Measurements from ENCODE around the gene TMEM263. TPM values are rescaled to one million over a fixed set of nuclear protein-coding genes. Genes with fewer than 3 reads are reported as not detected.

Gene TMEM263
- total and polyA plus RNA-seq, 2 of the 13 experiments (the other 11 are each of a cell fraction or from before 2014, with no cell fraction given) = 25.9 to 58.6 TPM

DNA sequence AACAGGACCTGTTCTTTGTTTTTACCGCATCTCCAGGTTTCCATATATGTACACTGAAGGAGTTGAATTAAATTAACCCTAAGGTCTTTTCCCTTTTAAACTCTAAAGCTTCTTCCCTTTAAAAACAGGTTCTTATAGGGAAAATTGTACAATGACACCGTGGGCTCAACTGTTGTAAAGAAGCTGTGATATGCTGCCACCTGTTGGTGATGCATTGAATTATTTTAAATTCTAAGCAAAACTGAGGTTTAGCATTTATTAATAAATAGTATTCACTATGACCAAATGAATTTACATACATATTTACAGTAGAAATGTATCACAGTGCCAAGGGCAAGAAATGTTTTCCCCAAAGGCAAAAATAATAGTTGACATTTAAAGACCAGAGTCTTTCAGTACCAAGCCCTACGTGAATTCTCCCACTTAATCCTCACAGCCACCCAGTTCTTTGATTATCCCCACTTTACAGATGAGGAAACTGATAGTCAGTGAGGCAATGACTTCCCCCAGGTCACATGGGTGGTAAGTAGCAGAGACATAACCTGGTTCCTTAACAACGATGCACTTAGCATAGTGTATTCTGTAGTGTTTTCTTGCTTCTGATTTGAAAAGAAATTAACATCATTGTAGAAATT is 35.7 kb upstream of the TMEM263 start:
- Histone ChIP-seq H3K36me3 (replicated peaks in 1 of 2; ENCODE audit: control insufficient read depth in 1 of 2, insufficient read depth in 2 of 2, low read length in 2 of 2) (no peaks in the 10 kb centered on the region), H3K79me2 (ENCODE audit: insufficient read depth, low read length) (no peaks in the 10 kb centered on the region), H3K4me3 (replicated peaks in 1 of 3; ENCODE audit: insufficient read depth in 1 of 3, low read depth in 2 of 3, low read length in 3 of 3) (no peak overlapping the region), H3K4me1 (ENCODE audit: insufficient read depth, low read length) (no peaks in the 10 kb centered on the region), H3K4me2 (ENCODE audit: low read depth, low read length) (no peak overlapping the region), H3K9ac (ENCODE audit: insufficient read depth, low read depth, low read length) (no peak overlapping the region), H3K27ac (ENCODE audit: extremely low read length, insufficient read depth, low read length) (no peak overlapping the region), H4K20me1 (ENCODE audit: insufficient read depth, low read length) (no peaks in the 10 kb centered on the region), H3K9me3 (ENCODE audit: low read length) (no peaks in the 10 kb centered on the region; the same call in 1 of the 2 replicates), H3K27me3 (ENCODE audit: control insufficient read depth in 1 of 2, insufficient read depth in 2 of 2, low read length in 2 of 2) (no peaks in the 10 kb centered on the region; a peak in 1 of 5 replicates), H2AFZ (ENCODE audit: low read length) (no peak overlapping the region)
- no TSS peak for BruUV-seq (replicated peaks)
- ChIA-PET POLR2A (interaction anchor here (2.2 kb wide), 1 partner anchor 562 kb away, joined by 13 read pairs; the partner anchor contains the start of gene POLR3B), CTCF (ENCODE audit: low intra/inter-chr PET ratio, low total read pairs) (interaction anchor here (0.9 to 3.2 kb wide), 5 partner anchors 36 to 562 kb away, joined by 3 to 31 read pairs (median 4); partner anchors contain the start of gene POLR3B)
- in situ Hi-C loops (cut with HindIII; ENCODE audit: extremely low pct_ligation_motif_present, low pct_unique_long_range_greater_than_20kb) = loop anchor here (5.0 kb wide), 1 partner anchor 533 kb away; no protein-coding TSS in a partner anchor
- intact Hi-C loops (cut with micrococcal nuclease; ENCODE audit: unreplicated experiment) = loop anchor here (2.0 to 5.0 kb wide), 4 partner anchors 79 to 693 kb away; no protein-coding TSS in a partner anchor
- DNase-seq (ENCODE audit: low spot score) (peak; percentile 28), ATAC-seq (no peak), FAIRE-seq (peak; percentile 48)
- 17% methylated on average over 4 of the region's 4 CpGs for WGBS (ENCODE audit: low lambda C conversion rate)
- no peak for TF ChIP-seq ZNF44 (CRISPR knock-in tag; IDR thresholded peaks at IDR 0.05)
- TF ChIP-seq LCORL (IDR thresholded peaks at IDR 0.05) = no peak
- TF ChIP-seq LCORL (CRISPR knock-in tag; IDR thresholded peaks at IDR 0.05) = no peak
- TF ChIP-seq, protein P1, sequence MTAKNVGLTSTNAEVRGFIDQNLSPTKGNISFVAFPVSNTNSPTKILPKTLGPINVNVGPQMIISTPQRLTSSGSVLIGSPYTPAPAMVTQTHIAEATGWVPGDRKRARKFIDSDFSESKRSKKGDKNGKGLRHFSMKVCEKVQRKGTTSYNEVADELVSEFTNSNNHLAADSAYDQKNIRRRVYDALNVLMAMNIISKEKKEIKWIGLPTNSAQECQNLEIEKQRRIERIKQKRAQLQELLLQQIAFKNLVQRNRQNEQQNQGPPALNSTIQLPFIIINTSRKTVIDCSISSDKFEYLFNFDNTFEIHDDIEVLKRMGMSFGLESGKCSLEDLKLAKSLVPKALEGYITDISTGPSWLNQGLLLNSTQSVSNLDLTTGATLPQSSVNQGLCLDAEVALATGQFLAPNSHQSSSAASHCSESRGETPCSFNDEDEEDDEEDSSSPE (CRISPR knock-in tag; IDR thresholded peaks at IDR 0.05) = no peak
- TF ChIP-seq ZNF619 (CRISPR knock-in tag; IDR thresholded peaks at IDR 0.05) = no peak
- TF ChIP-seq ZNF451 (CRISPR knock-in tag; IDR thresholded peaks at IDR 0.05) = no peak
- TF ChIP-seq, protein P2, sequence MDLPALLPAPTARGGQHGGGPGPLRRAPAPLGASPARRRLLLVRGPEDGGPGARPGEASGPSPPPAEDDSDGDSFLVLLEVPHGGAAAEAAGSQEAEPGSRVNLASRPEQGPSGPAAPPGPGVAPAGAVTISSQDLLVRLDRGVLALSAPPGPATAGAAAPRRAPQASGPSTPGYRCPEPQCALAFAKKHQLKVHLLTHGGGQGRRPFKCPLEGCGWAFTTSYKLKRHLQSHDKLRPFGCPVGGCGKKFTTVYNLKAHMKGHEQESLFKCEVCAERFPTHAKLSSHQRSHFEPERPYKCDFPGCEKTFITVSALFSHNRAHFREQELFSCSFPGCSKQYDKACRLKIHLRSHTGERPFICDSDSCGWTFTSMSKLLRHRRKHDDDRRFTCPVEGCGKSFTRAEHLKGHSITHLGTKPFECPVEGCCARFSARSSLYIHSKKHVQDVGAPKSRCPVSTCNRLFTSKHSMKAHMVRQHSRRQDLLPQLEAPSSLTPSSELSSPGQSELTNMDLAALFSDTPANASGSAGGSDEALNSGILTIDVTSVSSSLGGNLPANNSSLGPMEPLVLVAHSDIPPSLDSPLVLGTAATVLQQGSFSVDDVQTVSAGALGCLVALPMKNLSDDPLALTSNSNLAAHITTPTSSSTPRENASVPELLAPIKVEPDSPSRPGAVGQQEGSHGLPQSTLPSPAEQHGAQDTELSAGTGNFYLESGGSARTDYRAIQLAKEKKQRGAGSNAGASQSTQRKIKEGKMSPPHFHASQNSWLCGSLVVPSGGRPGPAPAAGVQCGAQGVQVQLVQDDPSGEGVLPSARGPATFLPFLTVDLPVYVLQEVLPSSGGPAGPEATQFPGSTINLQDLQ (CRISPR knock-in tag; IDR thresholded peaks at IDR 0.05) = no peak
- TF ChIP-seq HINFP (CRISPR knock-in tag; IDR thresholded peaks at IDR 0.05; ENCODE audit: low read depth) = no peak
- TF ChIP-seq FOXO1 (CRISPR knock-in tag; IDR thresholded peaks at IDR 0.05) = no peak
- no peak for TF ChIP-seq CBX1 (IDR thresholded peaks at IDR 0.05; ENCODE audit: low read depth)
- no peak for TF ChIP-seq SMAD9 (CRISPR knock-in tag; IDR thresholded peaks at IDR 0.05)
- no peak for TF ChIP-seq RFXAP (CRISPR knock-in tag; IDR thresholded peaks at IDR 0.05; ENCODE audit: borderline replicate concordance)
- TF ChIP-seq ZNF280D (CRISPR knock-in tag; IDR thresholded peaks at IDR 0.05) = no peak
- TF ChIP-seq, protein P3, sequence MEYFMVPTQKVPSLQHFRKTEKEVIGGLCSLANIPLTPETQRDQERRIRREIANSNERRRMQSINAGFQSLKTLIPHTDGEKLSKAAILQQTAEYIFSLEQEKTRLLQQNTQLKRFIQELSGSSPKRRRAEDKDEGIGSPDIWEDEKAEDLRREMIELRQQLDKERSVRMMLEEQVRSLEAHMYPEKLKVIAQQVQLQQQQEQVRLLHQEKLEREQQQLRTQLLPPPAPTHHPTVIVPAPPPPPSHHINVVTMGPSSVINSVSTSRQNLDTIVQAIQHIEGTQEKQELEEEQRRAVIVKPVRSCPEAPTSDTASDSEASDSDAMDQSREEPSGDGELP (IDR thresholded peaks at IDR 0.05; ENCODE audit: borderline replicate concordance, low read depth) = no peak
- no peak for TF ChIP-seq ZNF292 (CRISPR knock-in tag; IDR thresholded peaks at IDR 0.05; ENCODE audit: borderline replicate concordance, low read depth)
